Stomach (tissue), 9 donors: ENCODE results near the gene F2RL1. TPM values are rescaled to one million over a fixed set of nuclear protein-coding genes. Genes with fewer than 3 reads are reported as not detected.

Source experiments
- DNase-seq, 2 donors: peaks; one replicate each; pipeline versions ENCODE4 v3.0.0 to v3.0.0-alpha.2; 2013 to 2019
- H3K27ac ChIP-seq, 5 donors: fragments of 200-600 bp in 4 of 5; sonication (generic) in 4 of 5; one replicate each; pipeline ENCODE4 v1.5.1; 2013 to 2019; ENCODE audit warnings: mild to moderate bottlenecking in 1 of 5, moderate library complexity in 1 of 5
- H3K27me3 ChIP-seq, 3 donors: fragments of 200-600 bp; sonication (generic); one replicate each; pipeline ENCODE4 v1.5.1; 2017 to 2019; ENCODE audit warnings: mixed run types in 1 of 3
- H3K36me3 ChIP-seq, 4 donors: fragments of 200-600 bp; sonication (generic); 1 replicate in 3 of 4; 2 replicates in 1 of 4; pipeline ENCODE4 v1.5.1; 2016 to 2019
- H3K4me1 ChIP-seq, 4 donors: fragments of 200-600 bp; sonication (generic); one replicate each; pipeline ENCODE4 v1.5.1; 2016 to 2019
- H3K4me3 ChIP-seq, 4 donors: fragments of 200-600 bp; sonication (generic) in 3 of 4; one replicate each; pipeline ENCODE4 v1.5.1; 2016 to 2019; ENCODE audit warnings: mild to moderate bottlenecking in 1 of 4
- H3K9me3 ChIP-seq, 4 donors: fragments of 200-600 bp; sonication (generic); one replicate each; pipeline ENCODE4 v1.5.1; 2016 to 2019
- CTCF ChIP-seq, 7 experiments: fragments of 450-650 bp in 4 of 7; fragments of 200-600 bp in 3 of 7; sonication (generic) in 3 of 7; IDR thresholded peaks; one replicate each; pipeline ENCODE4 v1.5.1; 2016 to 2019; ENCODE audit warnings: antibody characterized with exemption in 7 of 7, control low read depth in 2 of 7, mild to moderate bottlenecking in 1 of 7
- EP300 ChIP-seq: sonication (generic); formaldehyde crosslinking; IDR thresholded peaks from one replicate; pipeline ENCODE4 v1.6.1; 2017; ENCODE audit warnings: antibody characterized with exemption
- POLR2A ChIP-seq, 4 donors: fragments of 450-650 bp; IDR thresholded peaks; one replicate each; pipeline ENCODE4 v1.6.1; 2016; ENCODE audit warnings: antibody characterized with exemption in 4 of 4, control low read depth in 2 of 4, mild to moderate bottlenecking in 1 of 4, moderate library complexity in 1 of 4
- POLR2AphosphoS5 ChIP-seq, 3 donors: sonication (generic); formaldehyde crosslinking; IDR thresholded peaks; one replicate each; pipeline ENCODE4 v1.6.1; 2016; ENCODE audit warnings: antibody characterized with exemption in 3 of 3
- WGBS, 5 donors: extraction: QIAGEN DNeasy Blood & Tissue Kit in 3 of 5; methylation state at CpG; one replicate each; pipeline versions ENCODE4 v1.1.5 to v1.1.7; 2013 to 2018; 5-methylcytosine and 5-hydroxymethylcytosine counted together
- intact Hi-C: fragments of 100-400 bp; cut with DNase I; formaldehyde crosslinking; loops from one replicate; pipeline ENCODE4 v1.15.1; 2023; ENCODE audit warnings: low total_unique reads
- polyA plus RNA-seq, 3 donors: library from polyadenylated mRNA; stranded (reverse); fragments of 200-250 nt; gene quantifications; one replicate each; pipeline ENCODE4 v1.2.3, GENCODE V29; 2013
- total RNA-seq, 5 donors: library from RNA; depleted of rRNA; stranded (reverse); fragments of >200 nt; gene quantifications; one replicate each; pipeline versions ENCODE4 v1.1.0 to v1.2.3, GENCODE V29; 2014 to 2016
- donor health status: healthy with polysubstance abuse.
- donor health status: Bipolar disorder and iron deficiency.
- donor health status: healthy.

The F2RL1 gene
- total and polyA plus RNA-seq, 8 donors = 4.8 to 72.9 (median 16.7) TPM

GRCh38 chr5:76791461-76791860, 27.4 kb upstream of the F2RL1 start:
- intact Hi-C loops = no loop called here
- no peak for TF ChIP-seq CTCF (IDR thresholded peaks at IDR 0.05)
- TF ChIP-seq POLR2A (IDR thresholded peaks at IDR 0.05) = no peak
- no peak for TF ChIP-seq POLR2AphosphoS5 (IDR thresholded peaks at IDR 0.05)
- TF ChIP-seq EP300 = no peak
- Histone ChIP-seq H3K27me3 (no peaks in the 10 kb centered on the region), H3K4me1 (peaks cover 19 to 55% (median 34%) of the 10 kb centered on the region in 4 donors), H3K27ac (peak overlapping the region in 4 of 5 donors; percentile 69 to 83 (median 77)), H3K36me3 (no peaks in the 10 kb centered on the region), H3K9me3 (no peaks in the 10 kb centered on the region), H3K4me3 (no peak overlapping the region)
- no peak for DNase-seq
- WGBS, 5 donors = 55 to 77% (median 65%) methylated on average over 1 of the region's 1 CpG

GRCh38 chr5:76794871-76795270, 24.0 kb upstream of the F2RL1 start:
- Histone ChIP-seq H3K27ac (no peak overlapping the region), H3K4me1 (peaks cover 6 to 23% (median 15%) of the 10 kb centered on the region in 4 donors), H3K4me3 (no peak overlapping the region), H3K36me3 (no peaks in the 10 kb centered on the region), H3K27me3 (no peaks in the 10 kb centered on the region), H3K9me3 (no peaks in the 10 kb centered on the region)
- intact Hi-C loops = no loop called here
- WGBS, 5 donors = 64 to 77% (median 74%) methylated on average over 4 of the region's 4 CpGs
- TF ChIP-seq EP300 = no peak
- no peak for TF ChIP-seq CTCF (IDR thresholded peaks at IDR 0.05)
- no peak for TF ChIP-seq POLR2AphosphoS5 (IDR thresholded peaks at IDR 0.05)
- no peak for TF ChIP-seq POLR2A (IDR thresholded peaks at IDR 0.05)
- DNase-seq = no peak

GRCh38 chr5:76799588-76799987, 19.2 kb upstream of the F2RL1 start:
- intact Hi-C loops = no loop called here
- H3K4me1 ChIP-seq = no peaks in the 10 kb centered on the region
- H3K4me3 ChIP-seq = no peak overlapping the region
- DNase-seq = no peak
- WGBS, 5 donors = 84 to 100% (median 100%) methylated on average over 1 of the region's 1 CpG
- no peaks in the 10 kb centered on the region for H3K27me3 ChIP-seq
- H3K27ac ChIP-seq = no peak overlapping the region
- no peak for TF ChIP-seq CTCF (IDR thresholded peaks at IDR 0.05)
- no peak for TF ChIP-seq POLR2A (IDR thresholded peaks at IDR 0.05)
- no peak for TF ChIP-seq POLR2AphosphoS5 (IDR thresholded peaks at IDR 0.05)
- TF ChIP-seq EP300 = no peak
- no peaks in the 10 kb centered on the region for H3K36me3 ChIP-seq
- no peaks in the 10 kb centered on the region for H3K9me3 ChIP-seq

GRCh38 chr5:76800579-76800978, 18.3 kb upstream of the F2RL1 start:
- no peaks in the 10 kb centered on the region for H3K27me3 ChIP-seq
- H3K36me3 ChIP-seq = no peaks in the 10 kb centered on the region
- H3K9me3 ChIP-seq = no peaks in the 10 kb centered on the region
- intact Hi-C loops = no loop called here
- TF ChIP-seq CTCF (IDR thresholded peaks at IDR 0.05) = no peak
- TF ChIP-seq POLR2AphosphoS5 (IDR thresholded peaks at IDR 0.05) = no peak
- TF ChIP-seq EP300 = no peak
- no peak for TF ChIP-seq POLR2A (IDR thresholded peaks at IDR 0.05)
- no peak for DNase-seq
- H3K27ac ChIP-seq = no peak overlapping the region
- H3K4me1 ChIP-seq = no peaks in the 10 kb centered on the region
- 61 to 75% (median 73%) methylated on average over 3 of the region's 3 CpGs for WGBS, 5 donors
- no peak overlapping the region for H3K4me3 ChIP-seq
